Stimulated activated naive CD8-positive, alpha-beta T cell treated with anti-CD3 and anti-CD28 coated beads, Interleukin-15, Interleukin-2, amounts not matched to agents 100 ng/mL and 50 ng/mL, for 24 hours (primary cell): ENCODE results near the gene CDH23.

Source experiments
- H3K27ac Mint-ChIP-seq: one replicate; pipeline ENCODE4 v1.8.0; 2021; ENCODE audit warnings: mild to moderate bottlenecking, mixed read lengths
- H3K27me3 Mint-ChIP-seq: one replicate; pipeline ENCODE4 v1.8.0; 2021; ENCODE audit warnings: mixed read lengths
- H3K36me3 Mint-ChIP-seq: one replicate; pipeline ENCODE4 v1.8.0; 2021; ENCODE audit warnings: low read depth, mixed read lengths
- H3K4me1 Mint-ChIP-seq: one replicate; pipeline ENCODE4 v1.8.0; 2021; ENCODE audit warnings: low read depth, mixed read lengths
- H3K4me3 Mint-ChIP-seq: one replicate; pipeline ENCODE4 v1.8.0; 2021; ENCODE audit warnings: mild to moderate bottlenecking, mixed read lengths
- H3K9me3 Mint-ChIP-seq: one replicate; pipeline ENCODE4 v1.8.0; 2021; ENCODE audit warnings: mixed read lengths

Gene CDH23

GRCh38 chr10:71513936-71514335, 117.2 kb downstream of the CDH23 start:
- Mint-ChIP-seq H3K36me3 (no peaks in the 10 kb centered on the region), H3K27ac (no peak overlapping the region), H3K27me3 (no peaks in the 10 kb centered on the region), H3K4me1 (no peaks in the 10 kb centered on the region), H3K9me3 (no peaks in the 10 kb centered on the region), H3K4me3 (no peak overlapping the region)

GRCh38 chr10:71515531-71516172, 118.9 kb downstream of the CDH23 start:
- H3K27me3 Mint-ChIP-seq: no peaks in the 10 kb centered on the region

GRCh38 chr10:71516890-71517289, 120.2 kb downstream of the CDH23 start:
- no peaks in the 10 kb centered on the region for H3K36me3 Mint-ChIP-seq
- H3K27me3 Mint-ChIP-seq: no peaks in the 10 kb centered on the region
- H3K9me3 Mint-ChIP-seq: no peaks in the 10 kb centered on the region
- H3K4me1 Mint-ChIP-seq: no peaks in the 10 kb centered on the region
- H3K4me3 Mint-ChIP-seq: no peak overlapping the region
- no peak overlapping the region for H3K27ac Mint-ChIP-seq

More at GRCh38 chr10:71515531-71516172, 118.9 kb downstream of the CDH23 start:
- Mint-ChIP-seq H3K4me1 (no peaks in the 10 kb centered on the region), H3K27ac (no peak overlapping the region), H3K4me3 (no peak overlapping the region), H3K36me3 (no peaks in the 10 kb centered on the region), H3K9me3 (no peaks in the 10 kb centered on the region)

GRCh38 chr10:71517298-71518169, 120.8 kb downstream of the CDH23 start:
- Mint-ChIP-seq H3K4me3 (no peak overlapping the region), H3K36me3 (no peaks in the 10 kb centered on the region), H3K27me3 (peaks cover 4% of the 10 kb centered on the region), H3K27ac (no peak overlapping the region), H3K9me3 (no peaks in the 10 kb centered on the region), H3K4me1 (no peaks in the 10 kb centered on the region)

- no peak overlapping the region for H3K4me3 Mint-ChIP-seq
- no peaks in the 10 kb centered on the region for H3K36me3 Mint-ChIP-seq
- H3K4me1 Mint-ChIP-seq: no peaks in the 10 kb centered on the region
- H3K9me3 Mint-ChIP-seq: no peaks in the 10 kb centered on the region
- peaks cover 13% of the 10 kb centered on the region for H3K27me3 Mint-ChIP-seq
- H3K27ac Mint-ChIP-seq: no peak overlapping the region
Measured at GRCh38 chr10:71520042-71520441, 123.3 kb downstream of the CDH23 start.

- Mint-ChIP-seq H3K36me3 (no peaks in the 10 kb centered on the region), H3K27ac (no peak overlapping the region)
Measured at GRCh38 chr10:71521504-71522441, 125.1 kb downstream of the CDH23 start.

GRCh38 chr10:71522442-71523144, 125.9 kb downstream of the CDH23 start:
- Mint-ChIP-seq H3K4me1 (no peaks in the 10 kb centered on the region), H3K36me3 (no peaks in the 10 kb centered on the region), H3K4me3 (no peak overlapping the region), H3K27ac (no peak overlapping the region), H3K27me3 (peaks cover 13% of the 10 kb centered on the region), H3K9me3 (no peaks in the 10 kb centered on the region)

More at GRCh38 chr10:71521504-71522441, 125.1 kb downstream of the CDH23 start:
- no peaks in the 10 kb centered on the region for H3K4me1 Mint-ChIP-seq
- H3K4me3 Mint-ChIP-seq: no peak overlapping the region
- no peaks in the 10 kb centered on the region for H3K9me3 Mint-ChIP-seq
- peaks cover 13% of the 10 kb centered on the region for H3K27me3 Mint-ChIP-seq

- Mint-ChIP-seq H3K9me3 (no peaks in the 10 kb centered on the region), H3K4me1 (no peaks in the 10 kb centered on the region), H3K36me3 (no peaks in the 10 kb centered on the region), H3K4me3 (no peak overlapping the region), H3K27me3 (peaks cover 13% of the 10 kb centered on the region), H3K27ac (no peak overlapping the region)
Measured at GRCh38 chr10:71523756-71524155, 127.0 kb downstream of the CDH23 start.

- Mint-ChIP-seq H3K4me3 (no peak overlapping the region), H3K36me3 (no peaks in the 10 kb centered on the region), H3K27ac (no peak overlapping the region), H3K27me3 (peaks cover 13% of the 10 kb centered on the region), H3K9me3 (no peaks in the 10 kb centered on the region), H3K4me1 (no peaks in the 10 kb centered on the region)
Measured at GRCh38 chr10:71525092-71525491, 128.4 kb downstream of the CDH23 start.

- Mint-ChIP-seq H3K36me3 (no peaks in the 10 kb centered on the region), H3K4me1 (peaks cover 4% of the 10 kb centered on the region), H3K27me3 (peaks cover 13% of the 10 kb centered on the region), H3K9me3 (no peaks in the 10 kb centered on the region), H3K27ac (no peak overlapping the region), H3K4me3 (no peak overlapping the region)
Measured at GRCh38 chr10:71525721-71526120, 129.0 kb downstream of the CDH23 start.

- Mint-ChIP-seq H3K4me1 (peaks cover 13% of the 10 kb centered on the region), H3K4me3 (no peak overlapping the region), H3K27ac (no peak overlapping the region), H3K36me3 (no peaks in the 10 kb centered on the region), H3K9me3 (no peaks in the 10 kb centered on the region), H3K27me3 (peaks cover 13% of the 10 kb centered on the region)
Measured at GRCh38 chr10:71526653-71527052, 129.9 kb downstream of the CDH23 start.

GRCh38 chr10:71527135-71527534, 130.4 kb downstream of the CDH23 start:
- Mint-ChIP-seq H3K36me3 (no peaks in the 10 kb centered on the region), H3K4me3 (no peak overlapping the region), H3K4me1 (peaks cover 18% of the 10 kb centered on the region), H3K9me3 (no peaks in the 10 kb centered on the region), H3K27ac (no peak overlapping the region), H3K27me3 (peaks cover 13% of the 10 kb centered on the region)

GRCh38 chr10:71528371-71529206, 131.9 kb downstream of the CDH23 start:
- Mint-ChIP-seq H3K9me3 (no peaks in the 10 kb centered on the region), H3K27ac (peak overlapping the region; percentile 24), H3K4me1 (peaks cover 26% of the 10 kb centered on the region), H3K4me3 (no peak overlapping the region), H3K27me3 (peaks cover 4% of the 10 kb centered on the region), H3K36me3 (no peaks in the 10 kb centered on the region)
